ENCODE results near the gene NOCT. TPM values are rescaled to one million over a fixed set of nuclear protein-coding genes. Genes with fewer than 3 reads are reported as not detected.
"Not testable (repeated sequence)": the region's sequence is repeated elsewhere in the genome, so short reads cannot be mapped to it uniquely, and the experiment has no call there.

Gene NOCT
- total RNA-seq, 1 donor: 12.3 TPM

DNA sequence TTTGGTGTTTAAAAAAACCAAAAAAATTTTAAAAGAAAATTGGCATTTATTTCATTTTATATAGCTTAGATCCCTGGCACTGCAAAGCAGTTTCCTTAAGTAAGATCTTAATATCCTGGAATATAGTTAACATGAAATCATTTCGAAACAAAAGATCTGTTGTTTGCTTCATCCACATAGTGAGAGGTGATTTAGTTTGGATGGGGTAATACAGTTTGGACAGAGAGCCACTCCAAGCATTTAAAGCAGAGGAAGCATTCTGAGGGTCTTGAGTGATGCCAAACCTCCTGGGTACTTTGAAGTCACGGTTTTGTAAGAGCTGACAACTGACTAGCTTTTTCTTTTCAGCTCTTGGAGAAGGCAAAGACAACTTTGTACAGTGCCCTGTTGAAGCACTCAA is 28.7 kb downstream of the NOCT start:
- no peak for DNase-seq (ENCODE audit: low read depth)
- TF ChIP-seq, protein P1, sequence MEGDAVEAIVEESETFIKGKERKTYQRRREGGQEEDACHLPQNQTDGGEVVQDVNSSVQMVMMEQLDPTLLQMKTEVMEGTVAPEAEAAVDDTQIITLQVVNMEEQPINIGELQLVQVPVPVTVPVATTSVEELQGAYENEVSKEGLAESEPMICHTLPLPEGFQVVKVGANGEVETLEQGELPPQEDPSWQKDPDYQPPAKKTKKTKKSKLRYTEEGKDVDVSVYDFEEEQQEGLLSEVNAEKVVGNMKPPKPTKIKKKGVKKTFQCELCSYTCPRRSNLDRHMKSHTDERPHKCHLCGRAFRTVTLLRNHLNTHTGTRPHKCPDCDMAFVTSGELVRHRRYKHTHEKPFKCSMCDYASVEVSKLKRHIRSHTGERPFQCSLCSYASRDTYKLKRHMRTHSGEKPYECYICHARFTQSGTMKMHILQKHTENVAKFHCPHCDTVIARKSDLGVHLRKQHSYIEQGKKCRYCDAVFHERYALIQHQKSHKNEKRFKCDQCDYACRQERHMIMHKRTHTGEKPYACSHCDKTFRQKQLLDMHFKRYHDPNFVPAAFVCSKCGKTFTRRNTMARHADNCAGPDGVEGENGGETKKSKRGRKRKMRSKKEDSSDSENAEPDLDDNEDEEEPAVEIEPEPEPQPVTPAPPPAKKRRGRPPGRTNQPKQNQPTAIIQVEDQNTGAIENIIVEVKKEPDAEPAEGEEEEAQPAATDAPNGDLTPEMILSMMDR (IDR thresholded peaks at IDR 0.05; ENCODE audit: insufficient read depth, low read length): no peak
- H3K4me3 ChIP-seq (ENCODE audit: low read depth, low read length): no peak overlapping the region

DNA sequence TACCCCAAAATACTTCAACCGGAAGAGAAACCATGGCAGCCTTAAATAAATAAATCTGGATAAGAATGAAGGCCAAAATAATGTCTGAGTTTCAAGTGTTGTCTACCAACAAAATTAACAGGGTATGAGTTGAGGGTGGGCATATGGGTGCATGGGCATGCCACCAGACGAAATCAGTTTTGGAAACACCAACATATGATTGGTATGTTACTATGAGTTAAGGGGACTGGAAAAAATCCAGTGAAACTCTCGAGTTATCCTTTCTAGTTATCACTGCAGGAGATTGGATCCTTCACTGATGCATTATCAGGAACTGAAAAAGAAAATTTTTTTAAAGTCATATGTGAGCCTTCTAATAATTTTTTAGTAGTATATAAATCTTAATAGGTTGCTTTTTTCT is 32.4 kb downstream of the NOCT start:
- no peak for DNase-seq (ENCODE audit: low read depth)
- no peak overlapping the region for H3K4me3 ChIP-seq (ENCODE audit: low read depth, low read length)
- TF ChIP-seq, protein P1 (IDR thresholded peaks at IDR 0.05; ENCODE audit: insufficient read depth, low read length): no peak

DNA sequence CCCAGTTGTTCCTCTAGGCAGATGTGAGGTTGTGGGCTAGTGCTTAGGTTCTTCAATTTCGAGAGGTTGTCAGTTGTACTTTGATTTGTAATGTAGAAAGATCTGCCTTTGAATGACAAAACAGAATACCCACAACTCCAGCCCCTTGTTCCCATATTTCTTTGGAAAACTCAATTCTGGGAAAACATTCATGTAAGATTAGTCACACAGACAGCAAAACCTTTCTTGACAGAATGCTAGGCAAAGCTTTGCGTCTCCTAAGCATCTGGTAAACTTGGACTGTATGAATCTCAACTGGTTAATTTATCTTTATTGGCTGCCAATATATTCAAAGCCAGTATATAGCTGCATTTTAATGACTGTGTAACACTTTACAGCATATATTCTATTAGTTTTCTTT is 34.9 kb downstream of the NOCT start:
- peak; percentile 42 for DNase-seq (ENCODE audit: low read depth)
- TF ChIP-seq, protein P1 (IDR thresholded peaks at IDR 0.05; ENCODE audit: insufficient read depth, low read length): no peak
- no peak overlapping the region for H3K4me3 ChIP-seq (ENCODE audit: low read depth, low read length)

DNA sequence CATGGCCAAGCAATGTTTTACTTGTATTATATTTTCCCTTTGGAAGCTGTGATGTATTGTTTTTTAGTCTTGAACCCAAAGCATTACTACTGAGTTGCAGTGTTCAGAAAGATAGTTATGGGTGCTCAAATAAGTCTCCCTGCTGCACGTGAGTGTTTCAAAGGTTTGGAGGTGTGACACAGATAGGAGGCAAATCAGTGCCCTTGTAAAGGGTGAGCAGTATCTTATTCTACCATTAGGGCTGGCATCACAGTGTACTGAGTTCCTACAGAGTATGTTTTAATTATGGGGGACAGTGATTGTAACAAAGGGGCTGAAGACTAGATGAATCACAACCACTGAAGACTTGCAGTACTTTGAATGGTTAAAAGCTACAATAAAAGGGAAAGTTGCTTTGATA is 38.3 kb downstream of the NOCT start:
- TF ChIP-seq, protein P1 (IDR thresholded peaks at IDR 0.05; ENCODE audit: insufficient read depth, low read length): no peak
- no peak for DNase-seq (ENCODE audit: low read depth)
- H3K4me3 ChIP-seq (ENCODE audit: low read depth, low read length): no peak overlapping the region

DNA sequence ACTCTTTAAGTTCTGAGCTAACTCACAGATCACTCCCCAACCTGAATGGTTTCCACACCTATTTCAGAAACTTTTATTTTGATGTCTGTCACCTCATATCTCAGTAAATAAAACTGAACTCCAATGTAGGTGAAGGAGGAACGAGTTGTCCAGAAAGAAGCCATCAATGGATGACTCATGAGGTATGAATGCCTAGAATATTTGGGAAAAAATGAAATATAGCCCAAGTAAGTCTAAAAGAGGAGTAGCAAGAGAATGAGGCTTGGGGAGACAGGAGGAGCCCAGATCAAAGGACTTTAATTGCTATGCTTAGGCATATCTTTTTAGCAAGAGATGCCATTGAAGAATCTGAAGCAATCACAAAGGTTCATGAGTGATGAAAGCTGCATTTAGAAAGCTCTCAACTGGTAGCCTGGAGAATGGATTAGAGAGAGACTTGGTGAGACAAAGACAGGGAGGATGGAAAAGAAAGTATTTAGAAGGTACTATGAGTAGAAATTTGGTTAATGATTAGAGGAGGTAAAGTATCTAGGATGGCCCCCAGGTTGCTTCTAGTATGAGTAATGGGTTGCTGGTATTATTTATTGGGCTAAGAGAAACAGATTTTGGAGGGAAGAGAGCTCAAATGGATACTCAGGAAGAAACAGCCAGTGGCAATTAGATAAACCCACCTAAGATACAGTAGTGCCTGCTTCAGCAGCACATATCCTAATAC is 39.4 kb downstream of the NOCT start:
- no peak overlapping the region for H3K4me3 ChIP-seq (ENCODE audit: low read depth, low read length)
- DNase-seq (ENCODE audit: low read depth): peak; percentile 34
- TF ChIP-seq, protein P1 (IDR thresholded peaks at IDR 0.05; ENCODE audit: insufficient read depth, low read length): no peak

DNA sequence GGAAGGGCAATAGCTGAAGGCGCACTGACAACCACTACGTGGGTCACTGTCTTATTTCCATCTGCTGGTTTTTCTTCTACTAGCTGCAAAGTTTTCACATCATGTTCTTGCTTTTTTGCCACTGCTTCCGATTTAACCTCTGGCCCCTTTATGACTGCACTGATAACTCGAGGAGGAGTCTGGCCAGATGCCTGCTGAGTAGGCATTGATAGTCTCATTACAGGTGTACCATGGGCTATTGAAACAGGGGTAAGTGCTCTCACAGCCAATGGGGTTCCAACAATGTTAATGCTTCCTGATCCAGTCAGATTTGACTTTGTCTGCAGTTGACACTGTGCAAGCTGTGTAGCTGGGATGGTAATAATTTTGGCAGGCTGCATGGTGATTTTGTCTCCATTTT is 43.4 kb downstream of the NOCT start:
- not testable (repeated sequence) for DNase-seq (ENCODE audit: low read depth)

DNA sequence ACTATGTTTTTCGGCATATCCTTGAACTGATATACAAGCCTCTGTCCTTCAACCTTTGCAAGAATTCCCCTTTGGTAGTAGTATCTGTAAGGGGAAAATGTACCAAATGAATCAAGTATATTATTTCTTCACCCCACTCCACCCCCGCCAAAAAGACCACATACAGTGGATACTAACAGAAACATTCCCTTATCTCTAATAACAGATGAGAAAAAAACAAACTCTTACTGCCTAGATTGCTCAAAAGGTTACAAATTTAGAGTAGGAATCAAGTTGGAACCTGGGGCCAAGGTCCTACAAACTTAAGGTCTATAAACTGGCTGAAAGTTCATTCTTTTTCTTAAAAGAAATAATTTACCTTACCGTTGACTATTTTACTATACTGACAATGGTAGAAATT is 45.0 kb downstream of the NOCT start:
- DNase-seq (ENCODE audit: low read depth): no peak
- no peak overlapping the region for H3K4me3 ChIP-seq (ENCODE audit: low read depth, low read length)
- TF ChIP-seq, protein P1 (IDR thresholded peaks at IDR 0.05; ENCODE audit: insufficient read depth, low read length): no peak

More for the DNA sequence above, 43.4 kb downstream of the NOCT start:
- H3K4me3 ChIP-seq (ENCODE audit: low read depth, low read length): not testable (repeated sequence)
